Measurements from ENCODE around the gene ACLY. TPM values are rescaled to one million over a fixed set of nuclear protein-coding genes. Genes with fewer than 3 reads are reported as not detected.
A peak's percentile ranks its signal among the peaks of the same experiment; 100 is the strongest.

Gene ACLY
- polyA plus RNA-seq, 2 of the 4 experiments (the other 2 are of a cell fraction) = 355 to 376 TPM

- DNase-seq (ENCODE audit: low read depth in 1 of 2, low spot score in 1 of 2) = no peak
- ChIA-PET POLR2A (no interaction called here), CTCF (interaction anchor here (0.8 to 29.5 kb wide), 41 partner anchors 8 to 272 kb away, joined by 3 to 378 read pairs (median 6); partner anchors contain the start of genes ACLY, C17orf113, DHX58 and DNAJC7)
- Histone ChIP-seq H3K27ac (no peak overlapping the region), H3K4me1 (peaks cover 12% of the 10 kb centered on the region), H3K9me3 (no peaks in the 10 kb centered on the region), H3K4me2 (no peak overlapping the region), H3K4me3 (no peak overlapping the region)
- WGBS (ENCODE audit: missing lambda C conversion rate) = 79% methylated on average over 5 of the region's 5 CpGs
- TF ChIP-seq HMGXB4 (CRISPR knock-in tag; IDR thresholded peaks at IDR 0.05; ENCODE audit: borderline replicate concordance) (no peak), CEBPB (IDR thresholded peaks at IDR 0.05) (no peak), RAD21 (conservative IDR thresholded peaks at IDR 0.05 in 1 of 2, IDR thresholded peaks at IDR 0.05 in 1 of 2) (no peak), GATA3 (IDR thresholded peaks at IDR 0.05; ENCODE audit: borderline replicate concordance) (no peak), KDM5A (IDR thresholded peaks at IDR 0.05) (no peak)
- no peak for ATAC-seq
- no peak for FAIRE-seq
These were observed 43.4 kb upstream of the ACLY start for GRCh38 chr17:41962111-41962510.

- no peak overlapping the region for H3K4me2 ChIP-seq
- ChIA-PET POLR2A (interaction anchor here (0.5 to 1.0 kb wide), 5 partner anchors 29 to 263 kb away, joined by 3 to 7 read pairs (median 4); partner anchors contain the start of genes JUP and ODAD4), CTCF (interaction anchor here (0.5 to 29.5 kb wide), 68 partner anchors 9 to 268 kb away, joined by 3 to 378 read pairs (median 4); partner anchors contain the start of genes ACLY, DHX58, DNAJC7 and HAP1)
- no peaks in the 10 kb centered on the region for H3K9me3 ChIP-seq
- peaks cover 7% of the 10 kb centered on the region; the same call in 2 of the 3 replicates for H3K4me1 ChIP-seq
- DNase-seq (ENCODE audit: low read depth in 1 of 2, low spot score in 1 of 2) (peak; percentile 76 to 82), ATAC-seq (peak; percentile 79 to 89), FAIRE-seq (no peak)
- peak overlapping the region in 1 of 2 experiments; percentile 72; a peak in 3 of 6 replicates for H3K27ac ChIP-seq
- 46% methylated on average over 17 of the region's 17 CpGs for WGBS (ENCODE audit: missing lambda C conversion rate)
- no peak overlapping the region for H3K4me3 ChIP-seq
- TF ChIP-seq MAX (IDR thresholded peaks at IDR 0.05) (0 out of 2 replicates have a peak, but pooled peaks have one; percentile 22), CTCF (IDR thresholded peaks at IDR 0.05) (peak; percentile 84), ELK1 (IDR thresholded peaks at IDR 0.05; ENCODE audit: low read depth, low read length) (no peak), RAD21 (conservative IDR thresholded peaks at IDR 0.05 in 1 of 2, IDR thresholded peaks at IDR 0.05 in 1 of 2) (peak; percentile 88 to 94), CEBPB (IDR thresholded peaks at IDR 0.05) (peak in 1 of 2 experiments; percentile 24; a peak in 1 of 4 replicates), SMC3 (IDR thresholded peaks at IDR 0.05) (peak; percentile 82), RFX5 (IDR thresholded peaks at IDR 0.05) (no peak)
These were observed 40.8 kb upstream of the ACLY start for GRCh38 chr17:41959336-41960095.

- no peak for DNase-seq (ENCODE audit: low read depth in 1 of 2, low spot score in 1 of 2)
- H3K27ac ChIP-seq = peak overlapping the region in 1 of 2 experiments; percentile 72; a peak in 3 of 6 replicates
- no peak for ATAC-seq
- TF ChIP-seq HOXA7 (CRISPR knock-in tag; IDR thresholded peaks at IDR 0.05) (no peak), BHLHE40 (IDR thresholded peaks at IDR 0.05; ENCODE audit: low read depth, low read length) (no peak)
- 57% methylated on average over 2 of the region's 2 CpGs for WGBS (ENCODE audit: missing lambda C conversion rate)
- no peak overlapping the region for H3K4me2 ChIP-seq
- CTCF ChIA-PET = interaction anchor here (0.5 to 29.5 kb wide), 61 partner anchors 10 to 267 kb away, joined by 3 to 378 read pairs (median 5); partner anchors contain the start of genes ACLY, DHX58, DNAJC7 and HSPB9
- no peaks in the 10 kb centered on the region for H3K9me3 ChIP-seq
- no peak for FAIRE-seq
- H3K4me1 ChIP-seq = peaks cover 7% of the 10 kb centered on the region; the same call in 2 of the 3 replicates
- no peak overlapping the region for H3K4me3 ChIP-seq
- POLR2A ChIA-PET = interaction anchor here (0.5 to 1.2 kb wide), 5 partner anchors 28 to 225 kb away, joined by 3 to 7 read pairs (median 5); partner anchors contain the start of genes JUP and ODAD4
These were observed 40.2 kb upstream of the ACLY start for GRCh38 chr17:41959030-41959335.
